NB4 (cell line): ENCODE measurements around the gene GMDS.

Experiments used
- DNase-seq: peaks from one replicate; pipeline ENCODE4 v3.0.0; 2010; ENCODE audit warnings: low read depth
- H3K4me3 ChIP-seq: one replicate; pipeline ENCODE4 v1.5.1; 2011; ENCODE audit warnings: mild to moderate bottlenecking, low read depth, low read length, moderate library complexity
- CTCF ChIP-seq: IDR thresholded peaks from one replicate; pipeline ENCODE4 v1.5.1; 2012; ENCODE audit warnings: low read depth, low read length
- MAX ChIP-seq: IDR thresholded peaks from 2 replicates; pipeline ENCODE4 v1.6.1; 2011; ENCODE audit warnings: low read depth, low read length
- MYC ChIP-seq: IDR thresholded peaks from 2 replicates; pipeline ENCODE4 v1.6.1; 2011; ENCODE audit warnings: low read depth, low read length
- POLR2A ChIP-seq: IDR thresholded peaks from 2 replicates; pipeline ENCODE4 v1.6.1; 2011; ENCODE audit warnings: mild to moderate bottlenecking; ENCODE audit not compliant: insufficient read length; ENCODE audit errors: extremely low read depth

Gene GMDS

DNA sequence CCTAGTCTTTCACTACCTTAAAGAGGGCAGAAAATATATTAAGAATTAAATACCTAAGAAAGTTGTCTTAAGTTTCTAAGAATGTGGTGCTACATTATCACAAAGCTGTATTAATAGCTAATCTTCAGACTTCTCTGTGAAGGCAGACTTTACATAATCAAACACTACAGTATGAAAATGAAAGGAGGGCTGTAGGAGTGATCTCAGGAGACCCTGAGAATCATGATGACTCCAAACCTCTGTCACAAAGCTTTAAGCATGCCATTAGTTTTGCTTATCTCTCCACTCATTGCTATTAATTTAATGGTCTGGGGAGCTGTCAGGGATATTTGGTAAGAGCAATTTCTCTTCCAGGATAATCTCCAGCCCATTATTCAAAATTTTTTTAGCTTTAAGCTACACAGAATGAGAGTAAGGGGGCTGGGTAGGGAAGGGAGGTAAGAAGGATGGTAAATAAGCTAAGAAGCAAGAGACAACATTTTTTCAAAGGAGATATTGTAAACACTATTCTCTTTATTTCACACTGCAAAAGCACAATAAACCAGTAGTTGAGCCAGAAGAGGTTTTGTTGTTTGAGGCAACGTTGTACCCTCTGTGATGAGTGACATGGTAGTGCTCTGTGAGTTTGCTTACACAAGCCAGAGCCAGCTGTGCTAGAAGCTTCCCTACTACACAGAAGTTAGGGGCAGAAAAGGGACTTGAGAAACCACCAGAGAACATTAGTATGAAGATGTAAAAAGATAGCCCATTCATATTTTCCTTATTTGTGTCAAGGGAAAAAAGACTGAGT lies 258.8 kb downstream of the GMDS start:
- no peak overlapping the region for H3K4me3 ChIP-seq
- no peak for DNase-seq
- no peak for TF ChIP-seq MYC

GRCh38 chr6:1984346-1984994 lies 260.9 kb downstream of the GMDS start:
- TF ChIP-seq CTCF (no peak), POLR2A (no peak)
- no peak overlapping the region for H3K4me3 ChIP-seq
- DNase-seq, result no peak

- no peak overlapping the region for H3K4me3 ChIP-seq
- TF ChIP-seq MYC, result no peak
- TF ChIP-seq POLR2A, result no peak
- no peak for TF ChIP-seq CTCF
- no peak for TF ChIP-seq MAX
- no peak for DNase-seq
Observed at GRCh38 chr6:1983850-1984249, 261.6 kb downstream of the GMDS start.

DNA sequence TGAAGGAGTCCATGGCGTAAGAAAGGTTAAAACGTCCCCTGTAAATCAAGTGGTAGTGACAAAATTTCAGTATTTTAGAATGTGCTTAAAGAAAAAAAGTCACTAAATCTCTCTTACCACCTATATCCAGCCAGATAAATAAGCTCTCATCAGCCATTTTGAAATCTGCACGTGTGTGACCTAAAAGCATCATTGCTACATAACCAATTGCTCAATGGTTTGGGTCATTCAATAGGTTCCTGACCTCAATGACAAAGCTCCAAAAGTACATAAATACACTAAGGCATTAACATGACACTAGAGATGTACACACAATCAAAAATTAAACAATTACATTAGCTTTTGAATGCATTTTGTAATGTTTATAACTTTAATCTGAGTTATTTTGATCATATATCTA lies 272.4 kb downstream of the GMDS start:
- peak; percentile 63 for DNase-seq
- TF ChIP-seq CTCF (no peak), MYC (peak; percentile 61), MAX (peak; percentile 69)
- H3K4me3 ChIP-seq, result no peak overlapping the region

DNA sequence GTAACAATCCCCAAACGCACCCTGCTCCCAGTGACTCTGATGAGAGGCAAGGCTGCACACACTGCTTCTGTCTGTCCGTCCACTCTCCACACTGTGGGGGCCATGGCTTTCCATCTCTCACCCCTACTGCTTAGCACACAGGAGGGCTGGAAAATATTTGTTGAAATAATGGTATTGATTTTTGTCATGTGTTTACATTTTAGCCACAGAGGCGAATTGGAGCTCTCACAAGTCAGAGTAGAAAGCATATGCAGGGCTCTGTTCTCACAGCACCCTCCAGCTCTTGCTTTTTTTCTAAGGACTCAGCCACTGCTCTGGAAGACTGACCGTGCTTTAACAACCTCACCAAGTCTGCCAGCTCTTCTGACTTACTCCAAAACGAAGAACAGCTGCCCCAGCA lies 273.8 kb downstream of the GMDS start:
- no peak for DNase-seq
- H3K4me3 ChIP-seq, result no peak overlapping the region
- TF ChIP-seq MAX (no peak), CTCF (no peak), POLR2A (no peak), MYC (no peak)

DNA sequence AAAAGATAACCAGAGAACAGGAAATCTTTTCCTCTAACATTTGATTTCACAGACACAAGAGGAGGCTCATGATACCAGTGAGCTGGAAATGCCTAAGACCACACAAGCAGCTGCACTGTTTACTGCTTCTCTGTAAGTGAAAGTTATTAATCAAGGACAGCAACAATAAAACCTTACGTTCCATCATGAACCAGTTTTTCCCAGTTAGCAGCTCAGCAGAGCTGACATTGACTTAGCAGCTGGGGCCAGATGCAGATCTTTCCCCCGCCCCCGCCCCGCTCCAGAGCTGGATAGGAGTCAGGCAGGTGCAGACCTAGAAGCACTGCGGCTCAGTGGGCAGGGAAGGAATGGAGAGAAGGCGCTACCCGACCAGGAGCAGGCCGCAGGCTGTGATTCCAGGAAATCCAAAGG lies 275.2 kb downstream of the GMDS start:
- no peak for TF ChIP-seq POLR2A
- no peak for TF ChIP-seq MAX
- no peak for TF ChIP-seq MYC
- TF ChIP-seq CTCF, result no peak
- no peak for DNase-seq
- H3K4me3 ChIP-seq, result no peak overlapping the region
